Measurements from ENCODE around the gene TEAD2. TPM values are rescaled to one million over a fixed set of nuclear protein-coding genes. Genes with fewer than 3 reads are reported as not detected.

TEAD2 gene
- total RNA-seq, 1 experiment from 2014 or later: 106 TPM

GRCh38 chr19:49391581-49392399 is 29.6 kb upstream of the TEAD2 start:
- Mint-ChIP-seq H3K4me1 (peaks cover 20% of the 10 kb centered on the region), H3K36me3 (no peaks in the 10 kb centered on the region), H3K4me3 (no peak overlapping the region), H3K27ac (no peak overlapping the region), H3K27me3 (ENCODE audit: low read depth) (peaks cover 16% of the 10 kb centered on the region), H3K9me3 (no peaks in the 10 kb centered on the region)
- TF ChIP-seq ATF6 (CRISPR knock-in tag; IDR thresholded peaks at IDR 0.05) (no peak), SP1 (CRISPR knock-in tag; conservative IDR thresholded peaks at IDR 0.05) (0 out of 2 replicates have a peak, but pooled peaks have one; percentile 23), CTCF (IDR thresholded peaks at IDR 0.05) (peak; percentile 58), MXD4 (CRISPR knock-in tag; IDR thresholded peaks at IDR 0.05; ENCODE audit: borderline replicate concordance) (no peak), TEAD1 (CRISPR knock-in tag; IDR thresholded peaks at IDR 0.05) (0 out of 2 replicates have a peak, but pooled peaks have one; percentile 33), TP53 (CRISPR knock-in tag; IDR thresholded peaks at IDR 0.05) (no peak), E2F1 (CRISPR knock-in tag; IDR thresholded peaks at IDR 0.05) (no peak), NR3C1 (CRISPR knock-in tag; conservative IDR thresholded peaks at IDR 0.05; ENCODE audit: low read depth) (no peak), MLX (CRISPR knock-in tag; IDR thresholded peaks at IDR 0.05) (no peak)
- ATAC-seq (peak; percentile 91), DNase-seq (ENCODE audit: low spot score) (peak; percentile 87)
- ChIA-PET CTCF (interaction anchor here (0.6 to 5.3 kb wide), 25 partner anchors 11 to 166 kb away, joined by 3 to 120 read pairs (median 6); partner anchors contain the start of genes DKKL1, GFY, PIH1D1 and PTH2), POLR2A (interaction anchor here (0.6 to 1.8 kb wide), 3 partner anchors 12 to 80 kb away, joined by 5 to 7 read pairs (median 5); no protein-coding TSS in a partner anchor)

- CTCF ChIA-PET: interaction anchor here (0.6 to 5.3 kb wide), 21 partner anchors 12 to 294 kb away, joined by 3 to 120 read pairs (median 8); partner anchors contain the start of genes DKKL1, GFY, PIH1D1 and PTH2
- no peaks in the 10 kb centered on the region for H3K9me3 Mint-ChIP-seq
- no peaks in the 10 kb centered on the region for H3K36me3 Mint-ChIP-seq
- no peak for TF ChIP-seq ZNF121 (CRISPR knock-in tag; IDR thresholded peaks at IDR 0.05)
- TF ChIP-seq MXD4 (CRISPR knock-in tag; IDR thresholded peaks at IDR 0.05; ENCODE audit: borderline replicate concordance): no peak
- TF ChIP-seq ZNF396 (CRISPR knock-in tag; IDR thresholded peaks at IDR 0.05; ENCODE audit: borderline replicate concordance): no peak
- TF ChIP-seq SMAD4 (CRISPR knock-in tag; IDR thresholded peaks at IDR 0.05): no peak
- no peak for TF ChIP-seq NFYB (CRISPR knock-in tag; conservative IDR thresholded peaks at IDR 0.05; ENCODE audit: low read depth)
- TF ChIP-seq GTF2I (CRISPR knock-in tag; conservative IDR thresholded peaks at IDR 0.05): no peak
- no peak for TF ChIP-seq EMX1 (CRISPR knock-in tag; IDR thresholded peaks at IDR 0.05)
- no peak for TF ChIP-seq ZNF281 (CRISPR knock-in tag; IDR thresholded peaks at IDR 0.05)
- no peak for DNase-seq (ENCODE audit: low spot score)
- no peak for ATAC-seq
- H3K27me3 Mint-ChIP-seq (ENCODE audit: low read depth): peaks cover 16% of the 10 kb centered on the region
- no peak overlapping the region for H3K27ac Mint-ChIP-seq
- POLR2A ChIA-PET: interaction anchor here (0.6 to 1.8 kb wide), 2 partner anchors 13 to 54 kb away, joined by 5 to 7 read pairs; no protein-coding TSS in a partner anchor
- H3K4me3 Mint-ChIP-seq: no peak overlapping the region
- H3K4me1 Mint-ChIP-seq: peaks cover 18% of the 10 kb centered on the region
These were observed 28.7 kb upstream of the TEAD2 start for GRCh38 chr19:49390929-49391359.

Measured in WTC11 (cell line).